Dedifferentiated amniotic fluid mesenchymal stem cell (primary cell): Measurements from ENCODE around the gene SLC38A9.
A peak's percentile ranks its signal among the peaks of the same experiment; 100 is the strongest.

Experiments
- DNase-seq: peaks from one replicate; pipeline ENCODE4 v3.0.0-alpha.2; 2016; ENCODE audit errors: extremely low spot score

SLC38A9 gene

DNA sequence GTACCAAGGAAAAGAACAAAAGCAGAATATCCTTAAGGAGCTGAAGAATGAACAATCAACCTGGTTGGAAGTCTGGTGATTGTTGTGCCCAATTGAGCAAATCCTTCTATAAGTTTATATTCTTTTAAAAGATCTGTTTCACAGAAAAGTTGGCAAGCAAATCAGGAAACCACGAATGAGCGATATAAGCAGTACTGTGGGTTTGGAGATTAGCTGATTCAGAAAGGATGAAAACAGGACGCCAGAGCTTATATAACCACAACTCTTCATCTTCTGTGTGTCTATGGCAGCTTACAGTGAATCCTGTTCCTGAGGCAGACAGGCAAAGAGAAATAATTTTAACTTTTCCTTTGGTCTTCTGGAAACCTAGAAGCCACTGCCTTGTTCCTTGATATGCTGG, 61.7 kb downstream of the SLC38A9 start:
- DNase-seq: no peak

DNA sequence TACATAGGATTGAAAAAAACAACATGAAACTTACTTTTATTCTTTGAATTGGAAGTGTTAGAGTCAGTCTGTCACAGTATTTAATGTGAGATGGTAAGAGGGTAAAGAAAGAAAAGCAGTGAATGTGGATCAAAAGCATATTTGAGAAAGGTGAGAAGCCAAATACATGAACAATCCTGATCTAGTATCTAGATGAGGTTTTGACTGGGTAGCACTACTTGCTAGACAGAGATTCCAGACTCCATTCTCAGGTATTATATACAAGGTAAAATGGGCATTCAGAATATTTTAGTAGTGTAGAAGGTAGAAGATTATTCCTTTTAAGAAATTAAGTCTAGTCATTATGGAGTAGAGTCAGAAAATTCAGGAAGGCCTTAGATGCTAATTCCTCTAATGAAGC, 62.2 kb downstream of the SLC38A9 start:
- no peak for DNase-seq

DNA sequence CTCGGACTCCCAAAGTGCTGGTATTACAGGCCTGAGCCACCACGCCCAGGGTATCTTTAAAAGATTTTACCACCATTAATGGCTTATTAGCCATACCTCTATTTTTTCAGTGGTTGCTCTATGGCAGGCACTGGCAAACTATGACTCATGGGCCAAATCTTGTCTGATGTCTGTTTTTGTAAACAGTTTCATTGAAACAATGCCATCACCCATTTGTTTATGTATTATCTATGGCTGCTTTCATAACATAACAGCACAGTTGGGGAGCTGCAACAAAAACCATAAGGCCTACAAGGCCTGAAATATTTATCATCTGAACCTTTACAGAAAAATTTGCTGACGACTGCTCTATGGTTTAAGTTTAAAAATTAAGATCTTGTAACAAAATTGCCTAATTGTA, 66.8 kb downstream of the SLC38A9 start:
- DNase-seq: no peak

DNA sequence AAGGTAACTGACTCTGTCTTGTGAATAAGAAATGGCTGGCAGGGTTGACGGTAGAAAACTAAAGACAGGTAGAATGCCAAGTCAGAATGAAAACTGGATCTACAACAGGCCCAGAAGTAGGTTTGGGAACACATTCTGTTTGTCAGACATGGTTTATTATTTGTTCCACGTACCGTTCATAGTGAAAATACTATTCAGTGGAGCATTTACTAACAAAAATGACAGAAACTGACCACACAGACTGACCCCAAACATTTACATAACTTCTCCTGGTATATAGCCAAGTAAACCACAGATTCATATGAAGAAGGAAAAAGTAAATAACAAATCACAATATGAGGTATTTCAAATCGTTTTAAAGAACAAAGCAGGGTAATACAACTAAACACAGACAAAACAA, 73.7 kb downstream of the SLC38A9 start:
- no peak for DNase-seq

DNA sequence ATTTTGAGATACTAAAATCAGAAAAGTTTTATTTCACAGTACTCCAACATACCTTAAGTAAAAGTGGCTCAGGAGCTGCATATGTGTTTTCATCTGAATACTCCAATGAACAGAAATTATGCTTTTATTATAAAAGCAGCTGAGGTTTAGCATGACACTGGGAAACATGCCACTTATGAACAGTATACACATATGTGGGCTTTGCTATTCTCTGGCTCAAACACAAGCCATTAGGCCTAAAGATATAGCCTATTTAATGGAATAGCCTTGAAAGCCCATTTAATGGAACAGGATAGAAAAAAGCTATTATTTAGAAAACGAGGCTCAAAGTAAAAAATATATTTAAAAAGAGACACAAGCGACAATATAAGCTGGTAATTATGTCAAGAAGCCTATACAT, 74.1 kb downstream of the SLC38A9 start:
- no peak for DNase-seq

DNA sequence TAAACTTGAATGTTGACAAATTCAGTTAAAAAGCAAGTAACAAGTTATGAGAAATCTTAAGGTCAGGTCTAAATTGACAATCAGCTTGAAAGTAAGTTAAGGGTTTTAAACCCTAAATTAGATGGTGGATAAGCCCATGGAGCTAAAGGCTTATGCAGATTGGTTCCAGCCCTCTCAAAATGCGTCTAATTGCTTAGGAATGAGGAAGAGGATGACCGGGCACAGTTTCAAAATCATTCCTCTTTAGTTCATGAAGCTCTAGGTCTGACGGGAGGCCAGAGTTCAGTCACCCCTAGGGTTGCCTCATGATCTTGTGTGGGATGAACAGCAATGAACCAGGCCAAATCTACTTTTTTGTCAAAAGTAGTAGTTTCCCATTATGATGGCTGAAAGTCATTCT, 75.4 kb downstream of the SLC38A9 start:
- DNase-seq: no peak

DNA sequence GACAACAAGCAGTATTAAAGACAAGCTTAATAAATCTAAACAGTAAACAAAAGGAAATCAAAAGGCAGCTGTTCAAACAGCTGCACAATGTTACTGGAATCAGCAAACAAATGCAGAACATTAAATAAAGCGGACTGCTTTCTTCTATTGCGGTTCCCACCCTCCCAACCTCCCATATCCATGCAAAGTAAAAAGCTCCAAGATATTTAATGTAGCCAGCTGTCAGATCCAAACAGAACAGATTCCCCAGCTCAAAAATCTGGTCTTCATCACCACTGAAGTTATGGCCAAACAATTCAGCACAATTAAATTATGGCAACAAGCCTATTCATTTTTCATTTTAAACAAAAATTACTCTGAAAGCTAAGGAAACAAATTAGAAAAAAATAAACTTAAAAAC, 75.9 kb downstream of the SLC38A9 start:
- DNase-seq: peak; percentile 23

DNA sequence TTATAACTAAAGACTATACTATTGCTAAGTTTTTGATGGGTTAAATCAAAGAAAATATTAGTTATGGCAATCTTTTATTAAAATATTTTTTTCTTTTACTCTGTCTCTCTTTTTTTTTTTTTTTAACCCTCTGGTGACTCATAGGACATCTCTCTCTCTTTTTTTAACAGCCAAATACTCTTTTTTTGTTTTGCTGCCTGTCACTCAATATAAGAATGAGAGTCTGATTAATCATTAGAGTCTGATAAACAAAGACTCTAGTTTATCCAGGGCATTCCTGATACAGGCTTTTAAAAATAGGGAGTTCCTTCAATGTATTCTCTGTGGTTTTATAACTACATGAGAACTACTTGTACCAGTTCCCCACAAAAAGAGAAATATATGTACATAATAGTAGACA, 77.3 kb downstream of the SLC38A9 start:
- no peak for DNase-seq

DNA sequence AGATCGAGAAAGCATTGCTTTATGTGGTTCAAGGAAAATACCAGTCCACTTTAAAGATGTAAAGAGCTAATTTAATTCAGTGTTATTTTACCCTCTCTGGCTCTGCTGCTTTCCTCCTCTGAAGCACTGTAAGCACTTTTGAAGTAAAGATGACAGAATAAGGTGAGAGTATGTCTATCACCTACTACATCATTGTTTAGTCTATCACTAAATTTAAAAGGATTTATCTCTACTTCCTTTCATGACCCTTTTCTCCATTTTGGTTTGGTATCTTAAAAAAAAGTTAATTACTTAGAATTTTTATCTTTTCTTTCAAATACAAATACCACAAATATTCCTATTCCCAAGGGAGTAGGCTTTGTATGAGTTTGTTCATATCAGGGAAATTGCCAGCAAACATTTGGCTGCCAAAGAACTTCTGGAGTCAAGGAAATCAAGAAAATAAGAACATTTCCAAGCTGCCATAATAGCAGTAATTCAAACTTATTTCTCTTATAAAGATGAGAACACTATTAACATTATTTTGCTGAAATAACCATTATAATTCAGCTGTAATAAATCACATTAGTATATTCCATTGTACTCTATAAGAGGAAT, 77.8 kb downstream of the SLC38A9 start:
- DNase-seq: peak; percentile 67

DNA sequence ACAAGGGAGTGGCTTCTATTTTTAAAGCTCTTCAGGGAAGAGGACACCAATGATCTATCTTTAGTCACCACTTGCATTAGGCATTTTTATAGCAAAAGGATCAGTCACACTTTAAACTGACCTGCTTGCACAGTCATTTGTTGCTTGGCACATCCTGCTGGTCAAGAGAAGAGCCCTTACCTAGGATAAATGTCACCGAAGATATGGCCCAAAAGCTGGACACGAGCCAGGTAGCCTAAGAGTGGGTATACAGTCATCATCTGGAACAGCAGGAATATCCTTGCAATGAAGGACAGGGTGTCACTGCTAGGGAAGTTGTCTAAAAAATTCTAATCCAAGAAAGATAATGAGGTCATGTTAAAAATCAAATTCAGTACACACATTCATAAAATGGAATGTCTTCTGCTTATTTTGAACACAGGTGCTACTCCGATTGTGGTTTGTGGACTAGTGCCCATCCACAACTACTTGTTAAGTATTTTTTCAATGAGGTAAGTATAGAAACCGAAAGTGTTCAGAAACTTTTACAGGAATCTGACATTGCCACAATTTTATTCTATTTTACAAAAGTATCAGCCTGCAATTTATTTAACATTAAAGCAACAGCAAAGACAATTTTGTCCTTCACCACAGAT, 78.4 kb downstream of the SLC38A9 start:
- no peak for DNase-seq

DNA sequence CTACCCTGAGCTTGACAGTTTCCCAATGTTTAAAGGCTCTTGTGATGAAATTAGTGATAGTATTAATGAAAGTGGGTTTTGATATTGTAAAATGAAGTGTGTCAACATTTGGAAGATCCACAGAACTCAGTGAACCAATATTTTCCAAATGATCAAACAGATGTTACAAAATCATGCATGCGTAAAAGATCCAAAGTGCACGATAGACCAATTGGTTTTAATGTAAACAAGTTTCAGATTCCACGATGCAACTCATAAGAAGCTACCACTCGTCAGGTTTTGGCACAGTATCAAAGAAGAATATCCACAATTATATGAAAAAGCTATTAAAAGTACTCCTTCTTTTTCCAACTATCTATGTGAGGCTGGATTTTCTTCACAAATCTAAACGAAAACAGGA, 82.3 kb downstream of the SLC38A9 start:
- no peak for DNase-seq

DNA sequence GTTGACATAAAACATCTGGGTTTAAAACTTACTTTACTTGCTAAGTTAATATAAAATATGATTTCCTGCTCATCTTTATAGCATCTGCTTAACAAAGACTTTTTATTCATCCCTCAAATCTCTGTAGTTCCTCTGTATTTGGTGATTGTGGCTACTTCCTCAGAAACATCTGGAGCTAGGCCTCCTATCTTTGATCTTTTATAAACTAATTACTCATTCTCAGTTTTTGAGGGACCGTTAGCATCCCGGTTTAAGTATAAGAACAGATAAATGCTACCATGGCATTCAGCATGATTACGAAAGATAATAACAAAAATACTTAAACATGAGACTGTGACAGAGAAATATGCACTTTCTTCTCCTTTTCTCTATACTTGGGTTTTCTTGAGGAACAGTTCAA, 85.3 kb downstream of the SLC38A9 start:
- no peak for DNase-seq

DNA sequence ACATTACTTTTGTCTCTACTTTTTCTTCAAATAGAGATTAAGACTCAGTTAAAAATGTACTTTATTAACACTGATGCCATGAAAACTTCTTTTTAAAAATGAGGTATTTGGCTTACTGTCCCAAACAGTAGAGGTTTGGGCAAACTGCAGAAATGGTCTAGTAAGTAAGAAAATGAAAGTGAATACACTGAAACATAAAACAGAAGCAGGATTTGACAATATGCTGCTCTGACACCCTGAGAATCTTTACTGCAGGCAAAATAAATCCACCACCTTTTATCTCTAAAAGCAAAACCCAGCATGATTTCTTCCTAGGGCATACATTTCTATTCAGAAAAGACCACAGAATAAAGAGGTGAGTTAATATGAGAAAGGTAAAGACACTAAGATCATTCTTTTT, 86.2 kb downstream of the SLC38A9 start:
- DNase-seq: no peak

DNA sequence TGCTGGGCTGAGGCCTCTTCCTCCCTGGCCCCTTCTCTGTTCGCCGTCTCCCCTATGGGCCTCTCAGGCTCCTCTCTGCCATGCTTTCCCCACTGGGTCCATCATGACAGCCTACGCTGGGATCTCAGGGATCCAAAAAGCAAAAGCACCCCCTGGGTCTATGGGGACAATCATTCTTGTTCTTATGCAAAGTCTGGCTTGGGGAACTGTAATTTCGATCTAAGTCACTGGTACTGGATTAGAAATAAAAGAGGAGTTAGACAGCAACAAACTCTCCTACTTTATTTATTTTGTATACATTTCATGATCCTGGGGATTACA, 86.6 kb downstream of the SLC38A9 start:
- DNase-seq: no peak

DNA sequence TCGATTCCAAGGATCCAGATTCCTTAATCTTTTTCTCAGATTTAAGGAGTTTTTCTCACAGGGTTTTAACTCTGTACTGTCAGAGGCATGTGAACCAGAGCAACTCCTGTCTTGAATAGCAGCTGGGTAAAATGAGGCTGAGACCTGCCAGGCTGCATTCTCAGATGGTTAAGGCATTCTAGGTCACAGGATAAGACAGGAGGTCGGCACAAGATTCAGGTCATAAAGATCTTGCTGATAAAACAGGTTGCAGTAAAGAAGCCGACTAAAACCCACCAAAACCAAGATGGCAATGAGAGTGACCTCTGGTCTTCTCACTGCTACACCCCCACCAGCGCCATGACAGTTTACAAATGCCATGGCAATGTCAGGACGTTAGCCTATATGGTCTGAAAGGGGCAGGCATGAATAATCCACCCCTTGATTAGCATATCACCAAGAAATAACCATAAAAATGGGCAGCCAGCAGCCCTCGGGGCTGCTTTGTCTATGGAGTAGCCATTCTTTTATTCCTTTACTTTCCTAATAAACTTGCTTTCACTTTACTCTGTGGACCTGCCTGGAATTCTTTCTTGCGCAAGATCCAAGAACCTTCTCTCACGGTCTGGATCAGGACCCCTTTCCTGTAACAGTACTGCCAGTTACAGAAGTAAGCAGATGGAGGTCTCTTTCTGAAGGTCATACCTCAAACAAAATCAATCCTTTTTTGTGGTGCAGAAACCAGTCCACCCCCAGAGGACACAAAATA, 87.1 kb downstream of the SLC38A9 start:
- DNase-seq: no peak

DNA sequence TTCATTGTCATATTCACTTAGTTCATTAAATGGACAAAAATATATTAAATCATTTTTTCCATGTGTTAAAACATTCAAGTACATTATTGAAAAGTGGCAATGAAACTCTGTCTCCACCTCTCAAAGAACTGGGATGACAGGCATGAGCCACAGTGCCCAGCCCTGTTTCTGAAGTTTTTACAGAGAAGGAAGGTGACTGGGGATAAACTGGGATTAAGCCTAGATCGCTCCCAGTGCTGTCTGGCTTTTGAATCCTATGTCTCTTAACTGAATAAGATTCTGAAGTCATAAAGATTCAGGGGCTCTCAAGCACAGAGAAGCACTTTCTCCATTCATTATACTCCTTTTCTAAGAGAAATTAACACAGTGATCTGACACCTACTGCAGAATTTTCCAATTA, 88.3 kb downstream of the SLC38A9 start:
- no peak for DNase-seq

DNA sequence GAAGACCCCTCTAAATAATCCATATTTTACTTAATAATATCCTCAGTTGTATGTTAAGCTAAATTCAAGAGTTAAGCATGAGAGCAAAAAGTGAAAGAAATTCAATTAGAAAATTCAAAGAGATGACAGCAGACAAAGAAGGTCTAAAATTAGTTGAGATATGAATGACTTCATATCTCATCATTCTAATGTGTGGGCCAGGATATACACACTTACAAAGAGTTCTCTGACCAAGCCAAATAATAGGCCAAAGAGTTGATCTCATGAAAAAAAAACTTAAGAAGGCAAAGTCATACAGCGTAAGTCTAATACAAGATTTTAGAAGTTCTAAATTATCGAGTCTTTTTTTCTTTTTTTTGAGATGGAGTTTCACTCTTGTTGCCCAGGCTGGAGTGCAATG, 89.7 kb downstream of the SLC38A9 start:
- DNase-seq: no peak

DNA sequence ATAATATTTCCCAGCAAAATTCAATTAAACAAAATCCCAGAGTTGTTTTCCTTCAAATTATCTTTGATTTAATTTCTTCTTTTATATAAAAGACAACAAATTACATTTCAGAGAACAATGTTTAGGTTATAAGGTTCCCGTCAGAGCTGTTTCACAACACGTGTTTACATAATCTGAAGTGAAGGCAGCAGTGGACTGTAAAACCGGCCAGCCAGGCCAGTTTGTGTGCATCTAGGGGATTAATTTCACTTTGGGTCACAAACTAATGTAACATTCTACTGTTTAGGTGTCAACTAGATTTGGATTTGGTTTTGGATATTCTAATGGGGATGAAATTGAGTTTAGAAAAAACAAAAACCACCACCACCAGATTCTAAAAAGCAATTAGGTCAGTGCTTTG, 90.9 kb downstream of the SLC38A9 start:
- DNase-seq: no peak

DNA sequence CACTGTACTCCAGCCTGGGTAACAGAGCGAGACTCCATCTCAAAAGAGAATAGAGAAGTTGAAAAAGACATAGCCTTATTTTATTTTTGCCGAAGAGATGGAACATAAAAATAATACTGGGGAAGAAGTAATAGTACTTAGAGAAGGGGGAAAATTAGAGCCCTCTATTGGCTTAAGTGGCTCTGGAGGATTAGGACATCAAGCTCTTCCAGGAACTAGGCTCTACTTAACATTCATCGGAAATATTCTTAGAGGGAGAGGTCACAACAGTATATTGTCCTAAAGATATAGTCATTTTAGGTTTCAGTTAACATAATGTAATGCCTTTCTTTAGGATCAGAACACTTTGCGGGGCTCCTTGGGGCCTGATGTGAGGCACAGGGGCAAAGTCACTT, 91.4 kb downstream of the SLC38A9 start:
- no peak for DNase-seq

DNA sequence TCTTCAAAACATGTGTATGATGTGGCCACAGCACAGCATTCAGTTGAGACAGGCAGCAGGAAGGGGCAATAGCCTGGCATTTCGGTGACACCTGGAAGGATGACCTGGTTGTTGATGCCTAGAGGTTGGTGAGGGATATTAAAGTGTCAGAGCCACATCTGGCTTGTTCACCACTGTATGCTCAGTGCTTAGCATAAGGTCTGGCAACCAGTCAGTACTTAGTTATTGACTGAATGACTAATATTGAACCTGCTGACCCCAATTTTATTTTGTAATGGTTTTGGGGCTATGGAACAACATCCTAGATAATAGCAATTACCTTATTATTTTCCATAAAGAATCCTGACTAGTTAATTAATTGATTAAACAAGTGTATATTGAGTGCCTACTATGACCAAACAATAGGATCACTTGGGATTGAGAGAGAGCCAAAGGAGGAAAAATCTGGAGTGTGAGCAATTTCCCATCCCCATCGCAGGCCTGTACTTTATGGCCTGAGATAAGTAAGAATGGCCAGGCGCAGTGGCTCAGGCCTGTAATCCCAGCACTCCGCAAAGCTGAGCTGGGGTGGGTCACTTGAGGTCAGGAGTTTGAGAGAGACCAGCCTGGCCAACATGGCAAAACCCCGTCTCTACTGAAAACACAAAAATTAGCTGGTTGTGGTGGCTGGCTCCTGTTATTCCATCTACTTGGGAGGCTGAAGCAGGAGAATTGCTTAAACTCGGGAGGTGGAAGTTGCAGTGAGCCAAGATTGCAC, 91.9 kb downstream of the SLC38A9 start:
- no peak for DNase-seq

DNA sequence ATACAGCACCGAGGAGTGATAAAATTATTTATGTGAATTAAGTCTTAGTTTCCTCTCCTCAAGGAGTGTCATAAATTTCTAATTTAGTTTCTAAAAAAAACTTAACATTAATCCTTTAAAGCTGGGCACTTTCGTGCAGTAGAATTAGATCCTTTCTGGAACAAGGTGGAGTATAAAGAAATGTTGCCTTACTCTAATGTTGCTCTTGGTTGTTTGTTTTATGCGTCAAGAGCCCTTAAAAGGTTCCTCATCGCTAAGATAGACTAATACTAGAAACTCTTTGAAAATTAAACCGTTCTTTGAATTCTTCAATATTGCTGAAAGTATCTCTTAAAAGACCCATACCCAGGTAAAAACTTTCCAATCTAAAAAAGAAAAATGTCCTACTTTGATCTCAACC, 93.8 kb downstream of the SLC38A9 start:
- DNase-seq: no peak

DNA sequence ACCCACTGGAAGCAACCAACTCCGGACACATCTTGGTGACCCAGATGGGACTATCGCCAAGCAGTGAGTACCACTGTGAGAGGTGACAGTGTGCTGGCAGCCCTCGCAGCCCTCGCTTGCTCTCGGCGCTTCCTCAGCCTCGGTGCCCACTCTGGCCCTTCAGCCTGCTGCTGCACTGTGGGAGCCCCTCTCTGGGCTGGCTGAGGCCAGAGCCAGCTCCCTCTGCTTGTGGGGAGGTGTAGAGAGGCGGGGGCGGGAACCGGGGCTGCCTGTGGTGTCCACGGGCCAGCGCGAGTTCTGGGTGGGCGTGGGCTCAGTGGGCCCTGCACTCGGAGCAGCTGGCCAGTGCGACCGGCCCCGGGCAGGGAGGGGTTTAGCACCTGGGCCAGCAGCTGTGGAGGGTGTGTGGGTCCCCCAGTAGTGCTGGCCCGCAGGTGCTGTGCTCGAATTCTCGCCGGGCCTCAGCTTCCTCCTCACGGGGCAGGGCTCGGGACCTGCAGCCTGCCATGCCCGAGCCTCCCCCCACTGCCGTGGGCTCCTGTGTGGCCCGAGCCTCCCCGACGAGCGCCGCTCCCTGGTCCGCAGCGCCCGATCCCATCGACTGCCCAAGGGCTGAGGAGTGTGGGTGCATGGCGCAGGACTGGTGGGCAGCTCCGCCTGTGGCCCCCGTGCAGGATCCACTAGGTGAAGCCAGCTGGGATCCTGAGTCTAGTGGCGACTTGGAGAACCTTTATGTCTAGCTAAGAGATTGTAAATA, 98.8 kb downstream of the SLC38A9 start:
- no peak for DNase-seq
